HUES6 (cell line): Measurements from ENCODE around the gene AKT3.

Experiments
- H3K27ac ChIP-seq: 2 replicates; pipeline ENCODE4 v1.7.0; 2013; ENCODE audit warnings: low read depth, mild to moderate bottlenecking, low read length, inconsistent platforms
- H3K27me3 ChIP-seq: 2 replicates; pipeline ENCODE4 v1.6.1; 2013; ENCODE audit warnings: low read length; ENCODE audit not compliant: control insufficient read depth, insufficient read depth
- H3K36me3 ChIP-seq: 2 replicates; pipeline ENCODE4 v1.6.1; 2013; ENCODE audit warnings: low read length; ENCODE audit not compliant: control insufficient read depth, insufficient read depth
- H3K4me1 ChIP-seq: 2 replicates; pipeline ENCODE4 v1.6.1; 2013; ENCODE audit warnings: low read length; ENCODE audit not compliant: control insufficient read depth, insufficient read depth
- H3K4me3 ChIP-seq: 2 replicates; pipeline ENCODE4 v1.5.1; 2013; ENCODE audit warnings: low read depth, low read length
- H3K9ac ChIP-seq: one replicate; pipeline ENCODE4 v1.6.1; 2013; ENCODE audit warnings: mild to moderate bottlenecking, low read length
- H3K9me3 ChIP-seq: 2 replicates; pipeline ENCODE4 v1.6.1; 2013; ENCODE audit warnings: low read depth, low read length; ENCODE audit not compliant: control insufficient read depth, insufficient read depth

The AKT3 gene

DNA sequence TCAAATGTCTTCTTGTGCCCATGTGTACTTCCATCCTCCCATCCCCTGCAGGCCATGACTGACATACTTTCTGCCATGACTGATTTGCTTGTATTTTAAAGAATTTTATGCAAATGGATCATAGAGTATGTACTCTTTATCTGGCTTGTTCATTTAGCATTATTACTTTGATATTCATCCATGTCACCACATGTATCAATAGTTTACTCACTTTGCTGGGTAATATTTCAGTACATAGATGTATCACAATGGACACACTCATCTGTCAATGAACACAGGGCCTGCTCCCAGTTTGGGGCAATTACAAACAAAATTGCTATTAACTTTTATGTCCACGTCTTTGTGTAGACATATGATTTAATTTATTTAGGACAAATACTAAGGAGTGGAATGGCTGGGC, 335.1 kb downstream of the AKT3 start:
- no peaks in the 10 kb centered on the region for H3K27me3 ChIP-seq
- no peak overlapping the region for H3K4me3 ChIP-seq
- H3K9me3 ChIP-seq, result peaks cover 7% of the 10 kb centered on the region
- no peak overlapping the region for H3K9ac ChIP-seq
- no peak overlapping the region for H3K27ac ChIP-seq
- peaks cover 9% of the 10 kb centered on the region for H3K36me3 ChIP-seq
- H3K4me1 ChIP-seq, result peaks cover 10% of the 10 kb centered on the region; the same call in 1 of the 2 replicates

DNA sequence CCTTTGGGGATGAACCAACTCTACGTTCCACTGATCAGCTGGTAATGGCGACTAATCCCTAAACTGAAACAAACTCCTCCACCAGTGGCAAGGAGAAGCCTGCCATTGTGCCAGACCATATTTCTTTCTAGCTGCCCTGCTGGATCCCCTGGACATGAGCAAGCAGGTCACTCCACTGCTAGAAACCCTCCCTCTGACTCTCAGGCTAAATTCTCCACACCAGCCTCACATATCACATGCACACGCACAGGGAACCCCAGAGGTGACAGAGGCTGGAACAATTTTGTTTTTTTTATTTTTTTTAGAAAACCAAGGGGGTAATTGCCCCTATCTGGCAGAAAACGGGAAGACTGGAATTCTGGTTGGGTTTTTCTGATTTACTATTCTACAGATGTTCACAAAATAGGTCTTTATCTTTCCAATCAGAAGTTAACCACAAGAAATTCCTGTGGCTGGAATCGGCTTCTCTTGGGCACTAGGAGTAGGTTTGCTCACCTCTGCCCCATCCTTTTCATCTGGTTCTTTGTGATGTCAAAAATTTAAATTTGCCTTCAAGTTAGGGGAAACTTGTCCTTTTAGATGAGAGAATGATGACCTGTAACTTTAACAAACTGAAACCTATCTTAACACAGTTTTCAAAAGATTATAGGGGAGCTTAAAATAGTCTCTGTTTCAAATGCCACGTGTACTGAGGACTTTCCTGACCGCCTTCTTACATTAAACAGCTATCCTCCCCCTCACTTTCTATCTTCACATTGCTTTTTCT, 336.1 kb downstream of the AKT3 start:
- Histone ChIP-seq H3K36me3 (peaks cover 9% of the 10 kb centered on the region), H3K27ac (no peak overlapping the region), H3K4me1 (peaks cover 10% of the 10 kb centered on the region; the same call in 1 of the 2 replicates), H3K9me3 (peaks cover 7% of the 10 kb centered on the region), H3K4me3 (no peak overlapping the region), H3K9ac (no peak overlapping the region), H3K27me3 (no peaks in the 10 kb centered on the region)

DNA sequence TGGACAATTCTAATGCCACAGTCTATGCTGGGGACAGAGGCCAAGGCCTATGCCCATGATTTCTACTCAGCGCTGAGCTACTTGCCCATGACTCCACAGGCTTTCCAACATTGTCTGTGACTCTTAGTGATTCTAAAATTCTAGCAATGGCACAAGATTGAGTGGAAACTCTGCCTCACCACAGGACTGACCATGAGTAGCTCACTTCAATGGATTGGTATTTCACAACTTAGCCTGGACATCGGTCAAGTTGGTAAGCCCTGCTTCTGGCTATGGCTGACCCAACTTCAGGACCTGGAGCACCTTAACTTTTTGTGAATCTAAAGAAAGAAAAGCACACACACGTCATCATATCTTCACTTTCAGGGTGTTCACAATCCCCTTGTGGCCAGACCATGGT, 339.1 kb downstream of the AKT3 start:
- peaks cover 6% of the 10 kb centered on the region; the same call in 1 of the 2 replicates for H3K36me3 ChIP-seq
- H3K27me3 ChIP-seq, result no peaks in the 10 kb centered on the region
- H3K9ac ChIP-seq, result no peak overlapping the region
- H3K4me3 ChIP-seq, result no peak overlapping the region
- H3K27ac ChIP-seq, result no peak overlapping the region
- H3K9me3 ChIP-seq, result no peaks in the 10 kb centered on the region
- H3K4me1 ChIP-seq, result peaks cover 34% of the 10 kb centered on the region

DNA sequence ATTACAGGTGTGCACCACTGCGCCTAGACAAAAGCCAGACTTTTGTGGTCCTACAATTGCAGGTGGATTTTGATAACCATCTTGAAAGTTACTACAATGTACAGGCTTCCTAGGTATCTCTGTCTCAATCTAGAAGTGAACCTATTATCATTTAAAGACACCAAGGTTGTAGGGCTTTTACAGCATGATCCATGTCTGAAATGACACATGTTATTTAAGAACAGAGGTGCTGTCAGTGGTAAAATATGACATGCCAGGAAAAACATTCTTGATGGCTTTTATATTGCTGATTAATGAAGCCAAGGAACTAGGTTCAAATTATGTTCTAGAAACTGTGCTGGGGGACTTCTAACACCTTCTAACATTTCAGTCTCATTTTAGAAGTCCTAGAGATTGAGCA, 341.1 kb downstream of the AKT3 start:
- Histone ChIP-seq H3K4me3 (no peak overlapping the region), H3K4me1 (peaks cover 28% of the 10 kb centered on the region), H3K27ac (no peak overlapping the region)

DNA sequence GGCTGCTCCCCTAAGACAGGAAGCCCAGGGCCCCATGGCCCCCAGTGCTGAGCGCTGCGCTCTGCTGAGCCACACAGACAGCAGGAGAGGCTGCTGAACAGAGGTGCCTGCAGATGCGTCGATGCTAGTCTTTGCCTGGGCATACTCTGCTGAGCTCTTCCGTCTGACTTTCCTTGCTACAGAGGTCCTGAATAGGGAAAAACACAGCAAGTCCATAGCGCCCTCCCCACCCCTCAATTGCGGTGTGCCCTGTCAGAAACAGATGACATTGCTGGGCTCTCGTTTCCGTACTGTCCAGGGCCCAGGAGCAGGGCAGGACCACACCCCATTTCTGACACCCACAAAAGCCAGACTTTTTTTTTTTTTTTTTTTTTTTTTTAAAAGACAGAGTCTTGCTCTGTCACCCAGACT, 341.7 kb downstream of the AKT3 start:
- H3K9me3 ChIP-seq, result no peaks in the 10 kb centered on the region
- peaks cover 25% of the 10 kb centered on the region for H3K4me1 ChIP-seq
- no peaks in the 10 kb centered on the region for H3K27me3 ChIP-seq
- no peak overlapping the region for H3K4me3 ChIP-seq
- no peak overlapping the region for H3K9ac ChIP-seq
- no peak overlapping the region for H3K27ac ChIP-seq
- peaks cover 10% of the 10 kb centered on the region; the same call in 1 of the 2 replicates for H3K36me3 ChIP-seq

More for the DNA sequence above, 341.1 kb downstream of the AKT3 start:
- H3K9ac ChIP-seq, result no peak overlapping the region
- H3K9me3 ChIP-seq, result no peaks in the 10 kb centered on the region
- H3K36me3 ChIP-seq, result peaks cover 10% of the 10 kb centered on the region; the same call in 1 of the 2 replicates
- no peaks in the 10 kb centered on the region for H3K27me3 ChIP-seq

DNA sequence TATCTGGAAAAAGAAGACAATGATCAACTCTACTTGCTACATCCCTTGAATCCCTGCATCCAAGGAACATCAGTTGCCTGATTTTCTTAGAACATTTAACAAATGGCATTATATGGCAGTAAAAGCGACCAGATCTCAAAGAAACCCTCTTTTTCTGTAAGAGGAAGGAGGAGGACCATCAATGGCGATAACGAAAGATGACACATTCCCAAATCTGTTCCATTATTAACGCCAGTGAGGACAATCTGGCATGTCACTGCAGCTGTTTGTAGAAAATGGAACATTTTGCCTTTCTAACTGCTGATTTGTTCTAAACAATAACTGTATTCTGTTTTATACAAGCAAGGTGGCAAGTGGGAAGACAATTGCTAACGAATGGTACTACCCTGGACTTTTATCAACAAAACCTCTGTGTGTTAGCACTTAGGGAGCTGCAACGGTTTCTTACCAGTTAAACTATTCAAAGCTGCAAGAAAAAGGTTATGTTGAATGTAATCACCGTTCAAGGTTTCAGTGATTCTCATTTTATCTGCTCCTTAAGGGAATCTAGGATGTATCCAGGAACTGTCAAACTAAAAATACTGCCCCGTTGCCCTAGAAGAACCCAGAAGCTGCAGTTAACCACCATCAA, 342.3 kb downstream of the AKT3 start:
- H3K27ac ChIP-seq, result no peak overlapping the region
- H3K36me3 ChIP-seq, result peaks cover 10% of the 10 kb centered on the region; the same call in 1 of the 2 replicates
- H3K4me3 ChIP-seq, result no peak overlapping the region
- H3K9ac ChIP-seq, result no peak overlapping the region
- no peaks in the 10 kb centered on the region for H3K9me3 ChIP-seq
- H3K27me3 ChIP-seq, result no peaks in the 10 kb centered on the region
- H3K4me1 ChIP-seq, result peaks cover 25% of the 10 kb centered on the region

DNA sequence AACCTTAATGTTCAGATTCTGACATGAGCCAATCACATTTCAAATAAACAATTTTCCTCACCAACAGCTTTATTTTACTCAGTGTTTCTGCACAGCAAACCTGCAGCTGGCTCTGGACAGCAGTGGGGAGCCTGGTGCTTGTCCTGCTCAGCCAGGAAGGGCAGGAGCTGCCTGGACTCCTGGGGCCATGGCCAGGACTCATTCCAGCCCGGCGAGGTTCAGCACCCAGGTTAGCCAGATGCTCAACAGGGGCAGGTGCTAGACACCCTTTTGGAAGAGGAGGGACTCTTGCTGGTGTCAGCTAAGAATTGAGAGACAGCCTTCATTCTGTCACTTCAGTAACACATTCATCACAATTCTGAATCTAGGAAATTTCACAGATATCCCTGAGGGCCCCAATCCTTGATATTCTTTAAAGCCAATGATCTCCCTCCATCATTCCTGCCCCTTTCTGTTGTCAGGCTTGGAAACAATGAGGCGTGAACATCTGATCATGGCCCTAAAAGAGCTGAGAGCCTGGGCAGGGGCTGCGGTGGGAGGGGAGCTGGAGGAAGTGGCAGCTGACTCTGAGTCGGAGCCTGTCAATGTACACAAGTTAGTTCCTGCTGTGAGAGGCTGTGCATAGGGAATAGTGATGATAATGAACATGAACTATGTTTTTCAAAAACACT, 342.9 kb downstream of the AKT3 start:
- Histone ChIP-seq H3K27me3 (no peaks in the 10 kb centered on the region), H3K4me3 (no peak overlapping the region), H3K4me1 (peaks cover 25% of the 10 kb centered on the region), H3K27ac (no peak overlapping the region), H3K36me3 (peaks cover 10% of the 10 kb centered on the region; the same call in 1 of the 2 replicates), H3K9me3 (no peaks in the 10 kb centered on the region), H3K9ac (no peak overlapping the region)

DNA sequence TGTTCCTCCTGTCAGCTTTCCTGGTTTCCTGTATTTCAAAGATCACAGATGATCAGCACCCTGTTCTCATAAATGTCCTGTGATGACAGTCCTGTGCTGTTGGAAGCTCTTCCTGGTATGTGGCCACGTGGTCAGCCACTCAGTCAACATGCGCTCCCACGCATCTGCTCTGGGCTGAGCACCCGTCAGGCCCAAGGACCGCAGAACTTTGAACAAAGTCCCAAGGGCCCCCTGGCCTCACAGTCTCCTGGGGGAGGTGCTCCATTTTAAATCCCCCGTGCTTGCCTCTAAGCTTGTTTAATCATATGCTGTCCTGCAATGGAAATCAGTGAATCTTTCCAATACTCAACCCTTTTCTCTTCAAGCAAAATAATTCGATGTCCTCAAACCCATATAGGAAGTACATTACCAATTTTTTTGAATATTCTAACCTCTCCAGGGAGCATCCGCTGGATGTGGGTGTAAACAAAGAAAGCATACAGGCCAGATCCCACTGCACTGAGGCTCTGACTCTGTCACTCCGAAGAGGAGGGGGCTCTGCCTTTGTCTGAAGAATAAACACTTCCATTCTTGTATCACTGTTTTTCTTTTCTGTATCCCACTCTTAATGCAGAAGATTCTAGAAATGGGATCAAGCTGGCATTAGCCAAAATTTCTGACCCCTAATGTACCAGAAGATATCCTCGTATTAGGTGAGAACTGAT, 343.9 kb downstream of the AKT3 start:
- Histone ChIP-seq H3K9me3 (no peaks in the 10 kb centered on the region), H3K4me3 (no peak overlapping the region), H3K4me1 (peaks cover 25% of the 10 kb centered on the region), H3K36me3 (peaks cover 10% of the 10 kb centered on the region; the same call in 1 of the 2 replicates), H3K27me3 (no peaks in the 10 kb centered on the region), H3K27ac (no peak overlapping the region), H3K9ac (no peak overlapping the region)

DNA sequence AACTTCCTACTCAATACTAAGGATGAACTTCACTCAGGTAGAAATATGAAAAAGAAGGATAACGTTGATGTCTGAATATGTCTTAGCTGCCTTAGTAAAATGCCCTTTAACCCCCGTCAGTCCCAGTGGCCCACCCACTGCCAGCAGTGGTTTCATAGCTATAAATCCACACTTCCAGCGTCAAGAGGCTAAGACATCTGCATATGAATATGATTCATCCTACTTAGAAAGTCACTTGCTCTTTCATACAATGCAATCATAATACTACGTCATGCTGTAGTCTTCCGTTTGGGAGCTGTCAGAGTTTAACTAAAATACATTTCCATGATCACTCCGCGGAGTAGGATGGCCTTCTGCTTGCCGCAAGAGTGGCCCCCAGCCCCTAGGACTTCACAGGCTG, 346.9 kb downstream of the AKT3 start:
- H3K27ac ChIP-seq, result no peak overlapping the region
- no peaks in the 10 kb centered on the region for H3K27me3 ChIP-seq
- no peak overlapping the region for H3K4me3 ChIP-seq
- H3K9ac ChIP-seq, result no peak overlapping the region
- H3K9me3 ChIP-seq, result no peaks in the 10 kb centered on the region
- H3K4me1 ChIP-seq, result peaks cover 27% of the 10 kb centered on the region
- peaks cover 4% of the 10 kb centered on the region; the same call in 1 of the 2 replicates for H3K36me3 ChIP-seq

DNA sequence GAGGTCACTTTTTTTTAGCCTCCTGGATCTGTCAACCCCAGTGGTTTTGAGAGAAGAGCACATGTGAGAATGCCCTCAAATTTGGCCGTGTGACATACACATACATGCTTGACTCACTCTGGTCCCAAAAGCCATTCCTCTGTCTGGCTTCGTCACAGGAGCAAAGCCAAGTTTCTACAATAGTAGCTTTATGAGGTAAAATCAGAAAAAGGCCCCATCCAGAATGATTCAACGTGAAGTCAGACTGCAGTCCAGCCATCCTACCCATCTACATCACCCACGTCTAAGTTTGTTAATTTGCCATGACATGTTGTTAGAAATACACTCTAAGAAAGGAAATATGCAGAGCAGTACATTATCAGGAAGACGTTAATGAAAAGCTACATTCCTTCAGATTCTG, 349.0 kb downstream of the AKT3 start:
- Histone ChIP-seq H3K4me3 (no peak overlapping the region), H3K27me3 (no peaks in the 10 kb centered on the region), H3K36me3 (peaks cover 4% of the 10 kb centered on the region; the same call in 1 of the 2 replicates), H3K9ac (no peak overlapping the region), H3K4me1 (peaks cover 17% of the 10 kb centered on the region), H3K9me3 (no peaks in the 10 kb centered on the region), H3K27ac (no peak overlapping the region)
